Measurements from ENCODE around the gene SNAPIN.
"Not testable (repeated sequence)": the region's sequence is repeated elsewhere in the genome, so short reads cannot be mapped to it uniquely, and the experiment has no call there.

The SNAPIN gene

DNA sequence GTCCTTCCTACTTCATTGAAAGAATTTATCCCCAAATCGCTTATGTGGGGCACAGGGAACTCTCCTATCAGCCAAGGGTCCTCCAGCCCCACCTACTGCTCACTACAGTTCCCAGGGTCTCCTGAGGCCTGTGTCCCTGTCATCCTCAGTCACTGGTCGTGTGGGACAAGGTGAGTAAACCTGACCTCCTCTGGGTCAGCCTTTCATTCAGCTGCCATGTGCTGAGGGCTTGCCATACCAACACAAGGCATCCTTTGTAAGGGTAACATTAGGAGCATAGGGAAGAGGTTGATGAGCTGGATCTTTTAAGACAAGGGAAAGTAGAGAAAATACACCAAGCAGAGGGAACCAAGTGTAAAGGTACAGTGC is 11.2 kb upstream of the SNAPIN start:
- DNase-seq (ENCODE audit: low spot score), result no peak

DNA sequence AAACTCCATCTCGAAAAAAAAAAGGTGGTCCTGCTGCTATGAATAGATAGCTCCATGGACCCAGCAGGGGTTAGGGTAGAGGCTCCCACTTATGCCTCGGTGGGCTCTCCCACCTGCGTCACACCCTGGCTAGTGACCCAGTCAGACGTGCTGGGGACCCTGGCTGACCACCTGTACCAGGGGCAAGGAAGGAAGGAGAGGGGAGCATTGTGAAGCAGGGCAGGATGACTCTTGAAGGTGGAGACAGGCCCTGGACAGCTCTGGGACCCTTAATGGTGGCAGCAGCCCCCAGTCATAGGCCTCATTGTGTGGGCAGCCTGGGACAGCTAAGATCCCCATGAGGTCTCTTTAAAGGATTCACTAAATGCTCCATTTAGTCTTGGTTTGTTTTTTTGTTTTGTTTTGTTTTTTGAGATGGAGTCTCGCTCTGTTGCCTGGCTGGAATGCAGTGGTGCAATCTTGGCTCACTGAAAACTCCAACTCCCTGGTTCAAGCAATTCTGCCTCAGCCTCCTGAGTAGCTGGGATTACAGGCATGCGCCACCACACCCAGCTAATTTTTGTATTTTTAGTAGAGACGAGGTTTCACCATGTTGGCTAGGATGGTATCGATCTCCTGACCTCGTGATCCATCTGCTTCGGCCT is 10.4 kb upstream of the SNAPIN start:
- DNase-seq (ENCODE audit: low spot score), result no peak

DNA sequence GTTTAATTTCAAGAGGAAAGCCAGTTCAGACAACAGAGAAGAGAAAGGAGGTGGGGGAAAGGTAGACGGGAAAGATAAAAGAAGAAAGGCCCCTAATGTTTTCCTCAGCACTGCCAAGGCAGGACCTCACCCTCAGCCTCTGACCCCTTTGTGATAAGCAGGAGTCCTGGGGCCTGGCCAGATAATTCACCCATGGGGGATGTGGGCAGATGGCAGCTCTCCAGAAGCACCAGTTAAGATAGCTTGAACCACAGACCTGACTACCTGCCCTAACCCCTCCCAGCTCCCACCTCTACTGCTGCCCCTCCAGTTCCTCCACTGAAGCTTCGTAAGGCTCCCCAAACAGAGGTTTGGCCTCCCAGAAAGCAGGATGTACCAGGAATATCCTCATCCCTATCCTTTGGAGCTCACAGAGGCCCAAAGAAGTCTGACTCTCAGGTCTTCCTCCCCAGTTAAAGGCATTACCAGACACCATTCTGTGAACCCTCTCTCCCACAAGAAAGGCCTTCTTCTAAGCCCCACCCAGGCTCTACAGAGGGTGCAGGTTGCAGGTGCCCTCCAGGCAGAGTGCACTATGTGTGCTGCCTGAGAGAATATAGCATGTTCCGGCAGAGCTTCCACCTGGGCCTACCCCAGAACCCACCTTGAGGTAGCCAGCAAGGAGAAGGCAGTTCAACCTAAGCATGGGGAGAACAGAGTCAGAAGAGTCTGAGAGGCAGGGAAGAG is 9.2 kb upstream of the SNAPIN start:
- DNase-seq (ENCODE audit: low spot score), result no peak

GRCh38 chr1:153649863-153650235 is 8.7 kb upstream of the SNAPIN start:
- no peak for DNase-seq (ENCODE audit: low spot score)

- no peak for DNase-seq (ENCODE audit: low spot score)
Measured at GRCh38 chr1:153651771-153652170, 6.7 kb upstream of the SNAPIN start.

GRCh38 chr1:153652805-153653500 is 5.5 kb upstream of the SNAPIN start:
- no peak for DNase-seq (ENCODE audit: low spot score)

- no peak for DNase-seq (ENCODE audit: low spot score)
Measured at GRCh38 chr1:153655333-153655732, 3.2 kb upstream of the SNAPIN start.

- no peak for DNase-seq (ENCODE audit: low spot score)
Measured at GRCh38 chr1:153659175-153659534, 652 bp downstream of the SNAPIN start.

- no peak for DNase-seq (ENCODE audit: low spot score)
Measured at GRCh38 chr1:153659656-153660055, 1.2 kb downstream of the SNAPIN start.

GRCh38 chr1:153661111-153661708 is 2.7 kb downstream of the SNAPIN start:
- no peak for DNase-seq (ENCODE audit: low spot score)

- no peak for DNase-seq (ENCODE audit: low spot score)
Measured at GRCh38 chr1:153662269-153662668, 3.8 kb downstream of the SNAPIN start.

DNA sequence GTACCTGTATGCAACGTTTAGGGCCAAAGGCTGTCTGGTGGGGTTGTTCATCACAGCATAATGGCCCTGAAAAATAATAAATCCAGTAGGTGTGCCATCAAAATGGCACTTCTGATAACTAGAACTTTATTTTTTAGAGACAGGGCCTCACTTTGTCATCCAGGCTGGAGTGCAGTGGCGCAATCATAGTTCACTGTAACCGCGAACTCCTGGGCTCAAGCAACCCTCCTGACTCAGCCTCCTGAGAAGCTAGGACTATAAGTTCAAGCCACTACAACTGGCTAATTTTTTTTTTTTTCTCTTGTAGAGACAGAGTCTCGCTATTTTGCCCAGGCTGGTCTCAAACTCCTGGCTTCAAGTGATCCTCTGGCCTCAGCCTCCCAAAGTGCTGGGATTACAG is 4.7 kb downstream of the SNAPIN start:
- DNase-seq (ENCODE audit: low spot score), result no peak

DNA sequence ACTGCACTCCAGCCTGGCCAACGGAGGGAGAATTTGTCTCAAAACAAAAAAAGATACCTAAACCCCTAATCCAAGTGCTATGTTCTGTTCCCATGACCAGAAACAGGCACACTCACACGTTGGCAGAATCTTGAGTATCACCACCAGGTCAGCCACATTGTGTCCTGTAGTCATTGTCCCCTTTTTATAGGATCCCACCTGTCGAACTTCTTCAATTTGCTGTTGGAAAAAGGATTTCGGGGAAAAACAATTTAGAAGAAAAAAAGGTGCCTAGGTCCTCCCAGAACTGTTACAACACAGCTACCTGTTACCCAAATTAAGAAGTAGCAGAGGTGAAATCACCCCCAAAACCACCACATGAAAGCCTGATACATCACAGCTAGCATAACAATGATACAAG is 8.9 kb downstream of the SNAPIN start:
- DNase-seq (ENCODE audit: low spot score), result no peak

GRCh38 chr1:153668672-153669071 is 10.2 kb downstream of the SNAPIN start:
- DNase-seq (ENCODE audit: low spot score), result not testable (repeated sequence)

DNA sequence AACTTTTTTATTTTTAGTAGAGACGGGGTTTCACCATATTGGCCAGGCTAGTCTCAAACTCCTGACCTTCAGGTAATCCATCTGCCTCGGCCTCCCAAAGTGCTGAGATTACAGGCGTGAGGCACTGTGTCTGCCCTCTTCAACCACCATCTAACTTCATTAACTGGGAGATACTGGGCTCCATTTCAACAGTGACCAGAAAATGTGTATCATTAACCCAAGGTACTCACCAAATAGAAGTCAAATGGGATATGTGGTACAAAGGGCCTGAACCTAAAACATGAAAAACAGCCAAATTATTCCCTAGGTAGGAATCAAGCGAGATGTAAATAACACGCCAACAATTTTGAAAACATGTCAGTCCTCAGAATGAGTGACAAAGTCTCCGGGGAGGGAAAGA is 11.1 kb downstream of the SNAPIN start:
- DNase-seq (ENCODE audit: low spot score), result no peak

DNA sequence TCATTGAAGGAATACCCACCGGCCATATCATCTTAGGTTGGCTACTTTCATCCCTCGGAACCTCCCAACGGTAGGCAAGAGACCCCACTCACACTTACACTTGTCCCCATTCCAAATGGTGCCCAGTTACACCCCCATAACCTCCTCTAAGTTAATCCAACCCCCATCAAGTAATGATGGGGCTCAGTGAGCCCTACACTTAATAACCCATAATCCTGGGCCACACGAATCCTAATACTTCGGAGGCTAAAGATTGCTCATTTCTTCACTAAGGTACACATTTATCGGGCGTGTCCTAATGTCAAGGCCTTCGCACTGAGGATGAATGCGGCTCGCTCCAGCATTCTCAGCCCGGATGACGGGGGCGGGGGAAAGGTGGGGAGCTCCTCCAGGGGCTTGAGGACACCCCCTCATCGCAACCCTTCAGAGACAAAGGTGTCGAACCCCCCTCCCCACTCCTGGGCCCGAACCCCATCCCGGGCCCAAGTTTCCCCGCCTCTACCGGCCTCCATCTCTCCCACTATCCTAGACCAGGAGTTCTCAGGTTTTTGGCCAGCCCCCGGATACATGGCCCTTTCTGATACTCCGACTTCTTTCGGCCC is 11.9 kb downstream of the SNAPIN start:
- DNase-seq (ENCODE audit: low spot score), result no peak

- DNase-seq (ENCODE audit: low spot score), result peak; percentile 97
Measured at GRCh38 chr1:153670859-153671627, 12.5 kb downstream of the SNAPIN start, which contains the start of gene ILF2. ILF2 (minus strand) TSS chr1:153670993; CDS start chr1:153670922, 71 bp downstream.

DNA sequence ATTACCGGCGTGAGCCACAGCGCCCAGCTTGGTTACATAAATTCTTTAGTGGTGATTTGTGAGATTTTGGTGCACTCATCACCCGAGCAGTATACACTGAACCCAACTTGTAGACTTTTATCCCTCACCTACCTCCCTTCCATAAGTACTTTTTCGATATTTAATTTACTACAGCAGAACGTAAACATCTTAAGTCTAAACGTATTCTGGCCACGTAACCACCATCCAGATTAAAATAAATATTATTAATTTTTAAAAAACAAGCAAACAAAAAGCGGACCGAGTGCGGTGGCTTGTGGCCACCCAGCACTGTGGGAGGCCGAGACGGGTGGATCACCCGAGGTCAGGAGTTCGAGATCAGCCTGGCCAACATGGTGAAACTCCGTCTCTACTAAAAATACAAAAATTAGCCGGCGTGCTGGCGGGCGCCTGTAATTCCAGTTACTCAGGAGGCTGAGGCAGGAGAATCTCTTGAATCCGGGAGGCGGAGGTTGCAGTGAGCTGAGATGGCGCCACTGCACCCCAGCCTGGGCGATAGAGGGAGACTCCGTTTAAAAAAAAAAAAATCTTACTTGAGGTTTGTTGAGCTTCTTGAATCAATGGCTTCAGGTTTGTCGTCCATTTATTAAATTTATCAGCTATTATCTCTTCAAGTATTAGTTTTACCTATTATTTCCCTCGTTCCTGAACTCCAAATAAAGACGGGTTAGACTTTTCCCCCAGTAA is 13.3 kb downstream of the SNAPIN start:
- DNase-seq (ENCODE audit: low spot score), result not testable (repeated sequence)

DNA sequence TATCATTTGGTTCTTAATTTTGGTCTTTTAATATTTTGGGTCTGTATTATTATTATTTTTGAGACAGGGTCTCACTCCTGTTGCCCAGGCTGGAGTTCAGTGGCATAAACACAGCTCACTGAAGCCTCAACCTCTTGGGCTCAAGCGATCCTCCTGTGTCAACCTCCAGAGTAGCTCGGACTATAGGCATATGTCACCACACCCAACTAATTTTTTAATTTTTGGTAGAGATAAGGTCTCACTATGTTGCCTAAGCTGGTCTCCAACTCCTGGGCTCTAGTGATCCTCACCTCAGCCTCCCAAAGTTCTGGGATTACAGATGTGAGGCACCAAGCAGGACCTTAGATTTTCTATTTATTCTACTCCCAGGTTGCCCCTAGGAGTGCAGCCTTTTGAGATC is 15.0 kb downstream of the SNAPIN start:
- DNase-seq (ENCODE audit: low spot score), result no peak

DNA sequence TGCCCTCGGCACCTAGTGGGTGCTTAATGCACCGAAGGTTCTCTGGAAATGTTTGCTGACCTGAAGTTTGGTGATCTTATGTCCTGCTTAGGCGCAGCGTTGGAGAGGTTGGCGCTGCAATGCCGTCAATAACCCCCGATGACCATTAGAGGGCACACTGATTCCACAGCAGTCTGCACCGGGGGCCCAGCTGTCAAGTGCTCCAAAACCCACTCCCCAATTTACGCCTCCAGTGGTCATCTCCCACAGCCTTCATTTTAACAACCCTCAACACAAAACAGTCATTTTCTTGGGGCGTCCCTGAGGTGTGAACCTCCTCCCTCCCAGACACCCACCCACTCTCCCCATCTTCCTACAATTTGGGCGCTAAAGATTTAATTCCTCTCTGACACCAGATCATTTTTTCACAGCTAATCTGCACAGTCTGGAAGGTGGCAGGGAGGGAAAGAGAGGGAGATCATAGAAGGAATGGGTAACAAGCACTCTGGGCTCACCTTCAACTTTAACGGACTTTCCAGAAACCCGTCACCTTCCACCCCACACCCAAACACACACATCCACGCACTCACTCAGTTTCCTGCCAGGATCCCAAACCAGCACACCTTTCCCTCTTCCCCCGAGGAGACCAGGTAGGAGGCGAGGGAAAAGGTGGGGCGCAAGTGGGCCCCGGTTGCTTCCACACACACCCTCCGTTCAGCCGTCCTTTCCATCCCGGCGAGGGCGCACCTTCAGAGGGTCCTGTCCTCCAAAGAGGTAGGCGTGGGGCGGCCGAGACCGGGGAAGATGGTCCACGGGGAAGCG is 19.4 kb downstream of the SNAPIN start:
- peak; percentile 28 for DNase-seq (ENCODE audit: low spot score)

Measured in LoVo (cell line).